Transverse colon (tissue), 3 donors: ENCODE results near the gene ARVCF.

Source experiments
- CTCF ChIP-seq, 5 experiments: fragments of 200-600 bp in 3 of 5; fragments of 450-650 bp in 2 of 5; sonication (generic) in 3 of 5; IDR thresholded peaks; 1 replicate in 2 of 5; 2 replicates in 3 of 5; pipeline ENCODE4 v1.5.1; 2016 to 2017; ENCODE audit warnings: antibody characterized with exemption in 5 of 5, inconsistent platforms in 3 of 5, mild to moderate bottlenecking in 2 of 5, moderate library complexity in 1 of 5
- EP300 ChIP-seq: sonication (generic); formaldehyde crosslinking; IDR thresholded peaks from one replicate; pipeline ENCODE4 v1.6.1; 2017; ENCODE audit warnings: antibody characterized with exemption, low read depth
- POLR2A ChIP-seq: fragments of 450-650 bp; IDR thresholded peaks from one replicate; pipeline ENCODE4 v1.6.1; 2016; ENCODE audit warnings: antibody characterized with exemption, mild to moderate bottlenecking, moderate library complexity

GRCh38 chr22:19989725-19990067 lies 26.9 kb downstream of the ARVCF start:
- TF ChIP-seq CTCF (IDR thresholded peaks at IDR 0.05) (no peak), EP300 (no peak), POLR2A (no peak)
